GM23338 (cell line): ENCODE data around the gene UBE2R2. TPM values are rescaled to one million over a fixed set of nuclear protein-coding genes. Genes with fewer than 3 reads are reported as not detected.
"Not testable (repeated sequence)": the region's sequence is repeated elsewhere in the genome, so short reads cannot be mapped to it uniquely, and the experiment has no call there.

ENCODE experiments used
- ATAC-seq: fragments of 200-7000 bp; cut with Tn5 transposase; 3 replicates; pipeline ENCODE4 v1.9.1; 2020
- DNase-seq: peaks from one replicate; pipeline ENCODE4 v3.0.0-alpha.2; 2015; ENCODE audit warnings: low spot score
- H2AFZ ChIP-seq: fragments of 200-600 bp; sonication (generic); 2 replicates; pipeline ENCODE4 v1.8.0; 2016; ENCODE audit warnings: antibody characterized with exemption, mild to moderate bottlenecking, moderate library complexity
- H3F3A ChIP-seq: fragments of 200-600 bp; sonication (generic); replicated peaks from 2 replicates; pipeline ENCODE4 v1.8.0; 2017; ENCODE audit warnings: antibody characterized with exemption, mixed run types, low read depth
- H3K27ac ChIP-seq: fragments of 200-600 bp; sonication (generic); 2 replicates; pipeline ENCODE4 v1.6.1; 2016; ENCODE audit warnings: low read depth
- H3K27me3 ChIP-seq: fragments of 200-600 bp; sonication (generic); 2 replicates; pipeline ENCODE4 v1.8.0; 2016; ENCODE audit warnings: mild to moderate bottlenecking, mixed run types, moderate library complexity; ENCODE audit not compliant: insufficient read depth
- H3K36me3 ChIP-seq: fragments of 200-600 bp; sonication (generic); 2 replicates; pipeline ENCODE4 v1.8.0; 2016; ENCODE audit warnings: mild to moderate bottlenecking; ENCODE audit not compliant: insufficient read depth
- H3K4me1 ChIP-seq: fragments of 200-600 bp; sonication (generic); 2 replicates; pipeline ENCODE4 v1.8.0; 2016; ENCODE audit warnings: mild to moderate bottlenecking, moderate library complexity; ENCODE audit not compliant: insufficient read depth
- H3K4me2 ChIP-seq: fragments of 200-600 bp; sonication (generic); 2 replicates; pipeline ENCODE4 v1.7.1; 2017; ENCODE audit warnings: mixed run types
- H3K4me3 ChIP-seq: fragments of 200-600 bp; sonication (generic); 2 replicates; pipeline ENCODE4 v1.6.1; 2016; ENCODE audit warnings: mixed run types
- H3K79me2 ChIP-seq: fragments of 200-600 bp; sonication (generic); replicated peaks from 2 replicates; pipeline ENCODE4 v1.8.0; 2017; ENCODE audit warnings: mild to moderate bottlenecking; ENCODE audit not compliant: insufficient read depth
- H3K9me2 ChIP-seq: fragments of 200-600 bp; sonication (generic); 2 replicates; pipeline ENCODE4 v1.8.0; 2017; ENCODE audit not compliant: insufficient read depth
- H4K20me1 ChIP-seq: fragments of 200-600 bp; sonication (generic); replicated peaks from 2 replicates; pipeline ENCODE4 v1.8.0; 2017; ENCODE audit warnings: mild to moderate bottlenecking; ENCODE audit not compliant: insufficient read depth
- H3K27ac Mint-ChIP-seq: 2 replicates; pipeline ENCODE4 v1.8.0; 2020; ENCODE audit warnings: inconsistent platforms, mild to moderate bottlenecking, moderate library complexity, mixed read lengths
- H3K27me3 Mint-ChIP-seq: 3 replicates; pipeline ENCODE4 v1.8.0; 2022; ENCODE audit warnings: low read depth, mild to moderate bottlenecking, moderate library complexity, mixed read lengths, inconsistent platforms; ENCODE audit not compliant: insufficient read depth, poor library complexity
- H3K36me3 Mint-ChIP-seq: 3 replicates; pipeline ENCODE4 v1.8.0; 2021; ENCODE audit warnings: low read depth, mild to moderate bottlenecking, inconsistent platforms, moderate library complexity, mixed read lengths
- H3K4me1 Mint-ChIP-seq: 3 replicates; pipeline ENCODE4 v1.8.0; 2020; ENCODE audit warnings: mild to moderate bottlenecking, inconsistent platforms, mixed read lengths
- H3K4me3 Mint-ChIP-seq: 3 replicates; pipeline ENCODE4 v1.8.0; 2021; ENCODE audit warnings: moderate library complexity, mild to moderate bottlenecking, inconsistent platforms, mixed read lengths
- H3K9me3 Mint-ChIP-seq: 3 replicates; pipeline ENCODE4 v1.8.0; 2020; ENCODE audit warnings: moderate library complexity, mild to moderate bottlenecking, inconsistent platforms, mixed read lengths
- CREB1 ChIP-seq: fragments of 250-450 bp; sonication (Bioruptor Pico); IDR thresholded peaks from 2 replicates; pipeline ENCODE4 v1.5.0; 2020; ENCODE audit warnings: low read depth, mild to moderate bottlenecking, moderate library complexity
- EZH2 ChIP-seq: fragments of 200-600 bp; sonication (generic); IDR thresholded peaks from one replicate; pipeline ENCODE4 v1.8.0; 2017; ENCODE audit warnings: antibody characterized with exemption, mild to moderate bottlenecking, low read depth; ENCODE audit not compliant: unreplicated experiment
- EZH2phosphoT487 ChIP-seq: fragments of 200-600 bp; sonication (generic); IDR thresholded peaks from one replicate; pipeline ENCODE4 v1.8.1; 2018; ENCODE audit warnings: antibody characterized with exemption; ENCODE audit not compliant: unreplicated experiment
- ZNF114 ChIP-seq: fragments of 250-450 bp; sonication (Bioruptor Pico); IDR thresholded peaks from 2 replicates; pipeline ENCODE4 v1.5.0; 2020; ENCODE audit warnings: mild to moderate bottlenecking, moderate library complexity
- polyA plus RNA-seq: library from polyadenylated mRNA; unstranded; fragments of >200 nt; fragmentation: Nextera tagmentation; extraction: Ambion mirVana; gene quantifications from 2 replicates; pipeline ENCODE4 v1.2.1, GENCODE V29; 2016
- total RNA-seq: library from RNA; depleted of rRNA; stranded (reverse); fragments of >200 nt; shearing (Covaris generic); gene quantifications from 2 replicates; pipeline ENCODE4 v1.2.3, GENCODE V29; 2014
- TF ChIP-seq, protein P1 (sequence below): IDR thresholded peaks from one replicate; pipeline ENCODE4 v1.6.1; 2018; ENCODE audit warnings: antibody characterized with exemption; ENCODE audit not compliant: unreplicated experiment
- TF ChIP-seq, protein P2 (sequence below), 2 experiments: fragments of 200-600 bp in 1 of 2; sonication (generic) in 1 of 2; conservative IDR thresholded peaks; 2 replicates each; pipeline versions ENCODE4 v1.5.1 to v1.6.1; 2016 to 2017; ENCODE audit warnings: antibody characterized with exemption in 2 of 2, low read depth in 2 of 2, mild to moderate bottlenecking in 2 of 2, moderate library complexity in 1 of 2

The UBE2R2 gene
- total and polyA plus RNA-seq, 2 experiments from 2014 or later: 23.4 to 32.5 TPM

DNA sequence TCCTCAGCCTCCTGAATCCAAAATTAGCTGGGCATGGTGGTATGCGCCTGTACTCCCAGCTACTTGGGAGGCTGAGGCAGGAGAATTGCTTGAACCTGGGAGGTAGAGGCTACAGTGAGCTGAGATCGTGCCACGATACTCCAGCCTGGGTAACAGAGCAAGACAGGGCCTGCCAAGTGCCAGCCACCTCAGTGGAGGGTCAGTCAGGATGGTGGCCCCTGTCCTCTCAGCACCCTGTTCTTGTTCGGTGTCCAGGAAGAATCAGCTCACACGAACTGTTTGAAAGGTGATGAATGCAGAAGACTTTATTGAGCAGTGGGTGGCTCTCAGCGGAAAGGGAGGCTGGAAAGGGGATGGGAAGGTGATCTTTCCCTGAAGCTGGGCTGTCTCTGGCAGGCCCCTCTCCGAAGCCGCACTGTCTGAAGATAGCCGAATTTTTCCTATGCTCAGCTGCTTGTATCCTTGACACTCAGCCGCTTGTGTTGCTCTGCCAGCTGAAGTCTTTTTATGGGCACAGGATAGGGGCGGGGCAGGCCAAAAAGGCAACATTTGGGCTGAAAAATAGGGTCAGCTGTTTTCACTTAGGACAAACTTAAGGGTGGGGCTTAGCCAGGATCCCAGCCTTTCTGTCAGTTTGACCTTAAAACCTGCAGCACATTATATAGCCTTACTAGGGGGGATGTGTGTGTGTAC lies 50.9 kb downstream of the UBE2R2 start:
- H3K27ac ChIP-seq: no peak overlapping the region

DNA sequence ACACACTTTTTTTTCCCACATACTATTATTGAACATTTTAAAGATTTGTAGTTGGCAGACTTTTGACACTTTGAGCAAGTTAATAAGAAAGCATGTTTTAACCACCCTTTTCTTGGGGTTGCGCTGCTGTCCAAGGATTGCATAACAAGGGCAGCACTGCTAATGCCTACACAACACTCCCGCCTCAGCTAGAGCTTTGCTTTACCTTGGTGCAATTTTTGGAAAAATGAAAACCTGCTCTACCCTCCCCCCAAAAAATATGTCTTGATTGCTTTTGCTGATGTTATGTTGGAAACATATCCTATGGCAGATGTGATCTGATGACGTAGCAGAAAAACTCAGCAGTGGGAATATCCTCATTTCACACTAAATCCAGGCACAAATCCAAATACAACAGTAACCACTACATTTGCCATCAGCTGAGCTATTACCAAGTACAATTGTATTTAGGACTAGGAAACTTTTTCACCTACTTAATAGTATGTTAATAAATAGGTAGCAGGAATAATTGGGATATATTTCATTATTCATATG lies 51.5 kb downstream of the UBE2R2 start:
- no peak for ATAC-seq
- TF ChIP-seq, protein P1, sequence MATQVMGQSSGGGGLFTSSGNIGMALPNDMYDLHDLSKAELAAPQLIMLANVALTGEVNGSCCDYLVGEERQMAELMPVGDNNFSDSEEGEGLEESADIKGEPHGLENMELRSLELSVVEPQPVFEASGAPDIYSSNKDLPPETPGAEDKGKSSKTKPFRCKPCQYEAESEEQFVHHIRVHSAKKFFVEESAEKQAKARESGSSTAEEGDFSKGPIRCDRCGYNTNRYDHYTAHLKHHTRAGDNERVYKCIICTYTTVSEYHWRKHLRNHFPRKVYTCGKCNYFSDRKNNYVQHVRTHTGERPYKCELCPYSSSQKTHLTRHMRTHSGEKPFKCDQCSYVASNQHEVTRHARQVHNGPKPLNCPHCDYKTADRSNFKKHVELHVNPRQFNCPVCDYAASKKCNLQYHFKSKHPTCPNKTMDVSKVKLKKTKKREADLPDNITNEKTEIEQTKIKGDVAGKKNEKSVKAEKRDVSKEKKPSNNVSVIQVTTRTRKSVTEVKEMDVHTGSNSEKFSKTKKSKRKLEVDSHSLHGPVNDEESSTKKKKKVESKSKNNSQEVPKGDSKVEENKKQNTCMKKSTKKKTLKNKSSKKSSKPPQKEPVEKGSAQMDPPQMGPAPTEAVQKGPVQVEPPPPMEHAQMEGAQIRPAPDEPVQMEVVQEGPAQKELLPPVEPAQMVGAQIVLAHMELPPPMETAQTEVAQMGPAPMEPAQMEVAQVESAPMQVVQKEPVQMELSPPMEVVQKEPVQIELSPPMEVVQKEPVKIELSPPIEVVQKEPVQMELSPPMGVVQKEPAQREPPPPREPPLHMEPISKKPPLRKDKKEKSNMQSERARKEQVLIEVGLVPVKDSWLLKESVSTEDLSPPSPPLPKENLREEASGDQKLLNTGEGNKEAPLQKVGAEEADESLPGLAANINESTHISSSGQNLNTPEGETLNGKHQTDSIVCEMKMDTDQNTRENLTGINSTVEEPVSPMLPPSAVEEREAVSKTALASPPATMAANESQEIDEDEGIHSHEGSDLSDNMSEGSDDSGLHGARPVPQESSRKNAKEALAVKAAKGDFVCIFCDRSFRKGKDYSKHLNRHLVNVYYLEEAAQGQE: no peak
- TF ChIP-seq EZH2 (no peak), ZNF114 (CRISPR knock-in tag) (no peak), EZH2phosphoT487 (no peak), CREB1 (CRISPR knock-in tag) (no peak)

More for the DNA sequence above, 50.9 kb downstream of the UBE2R2 start:
- Histone ChIP-seq H3K79me2 (peaks cover 99% of the 10 kb centered on the region), H3K27me3 (no peaks in the 10 kb centered on the region), H3K4me1 (no peaks in the 10 kb centered on the region), H3K4me3 (no peak overlapping the region), H3K9me2 (no peaks in the 10 kb centered on the region), H2AFZ (no peak overlapping the region), H3F3A (no peaks in the 10 kb centered on the region), H3K4me2 (no peak overlapping the region), H3K36me3 (no peaks in the 10 kb centered on the region; the same call in 1 of the 2 replicates), H4K20me1 (peaks cover 20% of the 10 kb centered on the region)
- DNase-seq: no peak
- H3K36me3 Mint-ChIP-seq: peaks cover 14% of the 10 kb centered on the region; the same call in 2 of the 3 replicates
- ATAC-seq: no peak; the same call in 2 of the 3 replicates
- H3K27me3 Mint-ChIP-seq: no peaks in the 10 kb centered on the region
- H3K9me3 Mint-ChIP-seq: no peaks in the 10 kb centered on the region
- peaks cover 3% of the 10 kb centered on the region; the same call in 2 of the 3 replicates for H3K4me1 Mint-ChIP-seq
- no peak overlapping the region for H3K27ac Mint-ChIP-seq
- no peak for TF ChIP-seq CREB1 (CRISPR knock-in tag)
- no peak for TF ChIP-seq EZH2
- TF ChIP-seq, protein P2, sequence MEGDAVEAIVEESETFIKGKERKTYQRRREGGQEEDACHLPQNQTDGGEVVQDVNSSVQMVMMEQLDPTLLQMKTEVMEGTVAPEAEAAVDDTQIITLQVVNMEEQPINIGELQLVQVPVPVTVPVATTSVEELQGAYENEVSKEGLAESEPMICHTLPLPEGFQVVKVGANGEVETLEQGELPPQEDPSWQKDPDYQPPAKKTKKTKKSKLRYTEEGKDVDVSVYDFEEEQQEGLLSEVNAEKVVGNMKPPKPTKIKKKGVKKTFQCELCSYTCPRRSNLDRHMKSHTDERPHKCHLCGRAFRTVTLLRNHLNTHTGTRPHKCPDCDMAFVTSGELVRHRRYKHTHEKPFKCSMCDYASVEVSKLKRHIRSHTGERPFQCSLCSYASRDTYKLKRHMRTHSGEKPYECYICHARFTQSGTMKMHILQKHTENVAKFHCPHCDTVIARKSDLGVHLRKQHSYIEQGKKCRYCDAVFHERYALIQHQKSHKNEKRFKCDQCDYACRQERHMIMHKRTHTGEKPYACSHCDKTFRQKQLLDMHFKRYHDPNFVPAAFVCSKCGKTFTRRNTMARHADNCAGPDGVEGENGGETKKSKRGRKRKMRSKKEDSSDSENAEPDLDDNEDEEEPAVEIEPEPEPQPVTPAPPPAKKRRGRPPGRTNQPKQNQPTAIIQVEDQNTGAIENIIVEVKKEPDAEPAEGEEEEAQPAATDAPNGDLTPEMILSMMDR (conservative IDR thresholded peaks at IDR 0.05; ENCODE audit: low read depth in 2 of 2): no peak
- H3K4me3 Mint-ChIP-seq: no peak overlapping the region

DNA sequence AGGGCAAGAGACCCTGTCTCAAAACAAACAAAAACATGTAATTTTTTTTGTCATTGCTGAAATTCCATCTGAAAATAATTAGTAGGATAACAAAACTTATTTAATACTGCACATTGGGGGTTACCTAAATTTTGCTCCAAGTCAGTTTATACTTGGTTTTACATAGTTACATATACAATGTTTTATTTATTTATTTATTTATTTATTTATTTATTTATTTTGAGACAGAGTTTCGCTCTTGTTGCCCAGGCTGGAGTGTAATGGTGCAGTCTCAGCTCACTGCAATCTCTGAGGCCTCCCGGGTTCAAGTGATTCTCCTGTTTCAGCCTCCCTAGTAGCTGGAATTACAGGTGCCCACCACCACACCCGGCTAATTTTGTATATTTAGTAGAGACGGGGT lies 52.3 kb downstream of the UBE2R2 start:
- H3K9me2 ChIP-seq, H3K9me3 Mint-ChIP-seq, H3K4me1 Mint-ChIP-seq, H3K4me3 Mint-ChIP-seq, H3K4me3 ChIP-seq, H3K27me3 ChIP-seq, H3K4me2 ChIP-seq, H3F3A ChIP-seq, DNase-seq, H3K27ac ChIP-seq, H3K36me3 Mint-ChIP-seq, H3K27me3 Mint-ChIP-seq, H2AFZ ChIP-seq, H3K36me3 ChIP-seq, H3K27ac Mint-ChIP-seq, H3K4me1 ChIP-seq, ATAC-seq: not testable (repeated sequence)
- Histone ChIP-seq H3K79me2 (peaks cover 99% of the 10 kb centered on the region), H4K20me1 (peaks cover 14% of the 10 kb centered on the region)

More for the DNA sequence above, 51.5 kb downstream of the UBE2R2 start:
- Histone ChIP-seq H3K27me3 (no peaks in the 10 kb centered on the region), H2AFZ (no peak overlapping the region), H3K79me2 (peaks cover 99% of the 10 kb centered on the region), H3K4me3 (no peak overlapping the region), H3K4me2 (no peak overlapping the region), H3K4me1 (no peaks in the 10 kb centered on the region), H4K20me1 (peaks cover 20% of the 10 kb centered on the region), H3K36me3 (no peaks in the 10 kb centered on the region; the same call in 1 of the 2 replicates), H3K27ac (no peak overlapping the region), H3K9me2 (no peaks in the 10 kb centered on the region), H3F3A (no peaks in the 10 kb centered on the region)
- H3K27me3 Mint-ChIP-seq: no peaks in the 10 kb centered on the region
- H3K36me3 Mint-ChIP-seq: peaks cover 14% of the 10 kb centered on the region; the same call in 2 of the 3 replicates
- H3K4me3 Mint-ChIP-seq: no peak overlapping the region
- no peak overlapping the region; the same call in 1 of the 2 replicates for H3K27ac Mint-ChIP-seq
- peaks cover 3% of the 10 kb centered on the region; the same call in 2 of the 3 replicates for H3K4me1 Mint-ChIP-seq
- no peak for DNase-seq
- no peaks in the 10 kb centered on the region for H3K9me3 Mint-ChIP-seq
